Neuronal stem cell (in vitro differentiated cells): ENCODE measurements around the gene P3H2.

Experiments used
- DNase-seq: peaks from one replicate; pipeline ENCODE4 v3.0.0-alpha.2; 2013; ENCODE audit warnings: low spot score
- H2AFZ ChIP-seq: one replicate; pipeline ENCODE4 v1.6.1; 2013; ENCODE audit warnings: mild to moderate bottlenecking, low read length, inconsistent platforms
- H2AK5ac ChIP-seq: 2 replicates; pipeline ENCODE4 v1.6.1; 2013; ENCODE audit warnings: low read depth, mild to moderate bottlenecking, inconsistent platforms, low read length, moderate library complexity, mixed read lengths
- H2BK120ac ChIP-seq: 2 replicates; pipeline ENCODE4 v1.6.1; 2013; ENCODE audit warnings: low read depth, mild to moderate bottlenecking, inconsistent platforms, low read length, moderate library complexity, mixed read lengths
- H2BK12ac ChIP-seq: one replicate; pipeline ENCODE4 v1.6.1; 2013; ENCODE audit warnings: low read length, inconsistent platforms
- H2BK15ac ChIP-seq: 2 replicates; pipeline ENCODE4 v1.6.1; 2013; ENCODE audit warnings: mild to moderate bottlenecking, low read length, inconsistent platforms, mixed read lengths
- H2BK5ac ChIP-seq: one replicate; pipeline ENCODE4 v1.6.1; 2013; ENCODE audit warnings: inconsistent platforms, mild to moderate bottlenecking, low read length, moderate library complexity
- H3K14ac ChIP-seq: one replicate; pipeline ENCODE4 v1.6.1; 2013; ENCODE audit warnings: low read length, inconsistent platforms
- H3K18ac ChIP-seq: 2 replicates; pipeline ENCODE4 v1.6.1; 2013; ENCODE audit warnings: low read length, inconsistent platforms
- H3K23ac ChIP-seq: 2 replicates; pipeline ENCODE4 v1.6.1; 2013; ENCODE audit warnings: low read depth, mild to moderate bottlenecking, mixed read lengths, low read length, inconsistent platforms; ENCODE audit not compliant: poor library complexity
- H3K27ac ChIP-seq: replicated peaks from 3 replicates; pipeline ENCODE4 v1.5.1; 2013; ENCODE audit warnings: low read length, inconsistent platforms
- H3K27me3 ChIP-seq, 3 experiments: 2 replicates each; pipeline ENCODE4 v1.6.1; 2013; ENCODE audit warnings: low read length in 3 of 3, mild to moderate bottlenecking in 2 of 3, inconsistent platforms in 1 of 3, low read depth in 1 of 3, mixed read lengths in 1 of 3, moderate library complexity in 1 of 3; ENCODE audit not compliant: control insufficient read depth in 3 of 3, insufficient read depth in 3 of 3
- H3K36me3 ChIP-seq, 2 donors: replicated peaks in 1 of 2; 2 replicates each; pipeline ENCODE4 v1.6.1; 2013; ENCODE audit warnings: low read length in 2 of 2; ENCODE audit not compliant: control insufficient read depth in 2 of 2, insufficient read depth in 2 of 2
- H3K4ac ChIP-seq: 2 replicates; pipeline ENCODE4 v1.6.1; 2013; ENCODE audit warnings: inconsistent platforms, mild to moderate bottlenecking, low read length, moderate library complexity
- H3K4me1 ChIP-seq, 2 donors: 1 replicate in 1 of 2; 2 replicates in 1 of 2; pipeline ENCODE4 v1.6.1; 2013; ENCODE audit warnings: low read length in 2 of 2, low read depth in 1 of 2; ENCODE audit not compliant: control insufficient read depth in 2 of 2, insufficient read depth in 1 of 2
- H3K4me2 ChIP-seq: one replicate; pipeline ENCODE4 v1.6.1; 2013; ENCODE audit warnings: mild to moderate bottlenecking, low read length, inconsistent platforms; ENCODE audit not compliant: insufficient read depth, poor library complexity, severe bottlenecking
- H3K4me3 ChIP-seq, 2 donors: 2 replicates each; pipeline ENCODE4 v1.5.1; 2013; ENCODE audit warnings: low read length in 2 of 2, mild to moderate bottlenecking in 2 of 2, inconsistent platforms in 1 of 2, moderate library complexity in 1 of 2
- H3K79me1 ChIP-seq: one replicate; pipeline ENCODE4 v1.6.1; 2013; ENCODE audit warnings: low read depth, mild to moderate bottlenecking, inconsistent platforms, low read length, moderate library complexity
- H3K9ac ChIP-seq: one replicate; pipeline ENCODE4 v1.6.1; 2013; ENCODE audit warnings: mild to moderate bottlenecking, low read depth, low read length, inconsistent platforms; ENCODE audit not compliant: poor library complexity
- H3K9me3 ChIP-seq, 2 donors: replicated peaks in 1 of 2; 2 replicates each; pipeline versions ENCODE3 to v1.6.1; 2013; ENCODE audit warnings: low read length in 2 of 2, mild to moderate bottlenecking in 2 of 2, inconsistent platforms in 1 of 2, low read depth in 1 of 2, mixed read lengths in 1 of 2, moderate library complexity in 1 of 2; ENCODE audit not compliant: control insufficient read depth in 2 of 2, insufficient read depth in 1 of 2
- H4K8ac ChIP-seq: one replicate; pipeline ENCODE4 v1.6.1; 2013; ENCODE audit warnings: low read depth, mild to moderate bottlenecking, inconsistent platforms, low read length, moderate library complexity
- H4K91ac ChIP-seq: one replicate; pipeline ENCODE4 v1.6.1; 2013; ENCODE audit warnings: low read length, low read depth, mild to moderate bottlenecking, inconsistent platforms; ENCODE audit not compliant: poor library complexity
- WGBS, 2 donors: extraction: QIAGEN DNeasy Blood & Tissue Kit; methylation state at CpG; one replicate each; pipeline ENCODE4 v1.1.7; 2013; ENCODE audit warnings: missing lambda C conversion rate in 2 of 2, mixed read lengths in 1 of 2; ENCODE audit not compliant: insufficient read length in 2 of 2, insufficient replicate concordance in 1 of 2; ENCODE audit errors: extremely low coverage in 2 of 2; 5-methylcytosine and 5-hydroxymethylcytosine counted together

P3H2 gene

GRCh38 chr3:190027116-190027515, 93.6 kb downstream of the P3H2 start:
- no peak overlapping the region for H3K27ac ChIP-seq
- no peak overlapping the region for H4K91ac ChIP-seq
- no peak for DNase-seq
- no peak overlapping the region for H3K4me3 ChIP-seq
- H3K9ac ChIP-seq = no peak overlapping the region
- H2BK120ac ChIP-seq = no peak overlapping the region
- H3K4ac ChIP-seq = no peak overlapping the region
- H2BK5ac ChIP-seq = no peak overlapping the region
- H3K9me3 ChIP-seq = no peaks in the 10 kb centered on the region
- H3K27me3 ChIP-seq = no peaks in the 10 kb centered on the region
- H3K4me2 ChIP-seq = no peak overlapping the region
- H3K18ac ChIP-seq = no peak overlapping the region
- H2AK5ac ChIP-seq = no peak overlapping the region
- no peak overlapping the region for H2BK15ac ChIP-seq
- H3K23ac ChIP-seq = no peak overlapping the region
- H3K79me1 ChIP-seq = no peaks in the 10 kb centered on the region
- WGBS, 2 donors = no CpG with 5 or more reads among the region's 3 CpGs
- H3K4me1 ChIP-seq = no peaks in the 10 kb centered on the region
- no peak overlapping the region for H3K14ac ChIP-seq
- H3K36me3 ChIP-seq = no peaks in the 10 kb centered on the region
- no peak overlapping the region for H2AFZ ChIP-seq
- no peak overlapping the region for H4K8ac ChIP-seq
- no peak overlapping the region for H2BK12ac ChIP-seq

GRCh38 chr3:190026154-190026553, 94.5 kb downstream of the P3H2 start:
- no peaks in the 10 kb centered on the region for H3K4me1 ChIP-seq
- no peak overlapping the region for H4K91ac ChIP-seq
- H2AFZ ChIP-seq = no peak overlapping the region
- H3K27me3 ChIP-seq = no peaks in the 10 kb centered on the region
- no peak overlapping the region for H3K9ac ChIP-seq
- H2BK12ac ChIP-seq = no peak overlapping the region
- H4K8ac ChIP-seq = no peak overlapping the region
- H3K18ac ChIP-seq = no peak overlapping the region
- H3K4me3 ChIP-seq = no peak overlapping the region
- H2AK5ac ChIP-seq = no peak overlapping the region
- no peaks in the 10 kb centered on the region for H3K79me1 ChIP-seq
- H3K9me3 ChIP-seq = no peaks in the 10 kb centered on the region
- no peak overlapping the region for H3K14ac ChIP-seq
- no peak overlapping the region for H3K4me2 ChIP-seq
- H3K36me3 ChIP-seq = no peaks in the 10 kb centered on the region
- H2BK15ac ChIP-seq = no peak overlapping the region
- no peak overlapping the region for H2BK5ac ChIP-seq
- DNase-seq = no peak
- no peak overlapping the region for H3K4ac ChIP-seq
- no peak overlapping the region for H3K23ac ChIP-seq
- H2BK120ac ChIP-seq = no peak overlapping the region
- no peak overlapping the region for H3K27ac ChIP-seq
- WGBS, 2 donors = no CpG with 5 or more reads among the region's 6 CpGs

DNA sequence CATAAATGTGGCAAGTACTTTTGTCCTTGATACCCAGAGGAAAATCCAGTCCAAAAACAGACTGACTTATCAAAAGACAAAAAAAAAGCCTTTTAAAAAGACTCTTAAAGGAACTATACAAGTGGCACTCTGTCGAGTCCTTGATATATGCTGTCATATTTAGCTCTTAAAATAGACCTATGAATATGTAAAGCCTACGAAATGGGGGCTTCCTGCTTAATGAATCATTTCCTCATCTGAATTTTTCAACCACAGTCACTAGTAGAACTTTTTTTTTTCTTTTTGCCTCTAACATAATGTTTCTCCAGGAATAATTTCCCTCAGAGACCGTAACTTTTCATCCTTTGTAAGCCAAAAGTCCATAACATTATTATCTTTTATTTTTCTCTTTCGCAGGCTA, 95.8 kb downstream of the P3H2 start:
- no peak overlapping the region for H2BK12ac ChIP-seq
- no peak overlapping the region for H3K14ac ChIP-seq
- H3K4me1 ChIP-seq = peaks cover 0 to 3% of the 10 kb centered on the region in 2 donors
- H2BK120ac ChIP-seq = no peak overlapping the region
- H3K79me1 ChIP-seq = no peaks in the 10 kb centered on the region
- no peak overlapping the region for H2BK15ac ChIP-seq
- H2BK5ac ChIP-seq = no peak overlapping the region
- no peak overlapping the region for H3K4me2 ChIP-seq
- H3K4me3 ChIP-seq = no peak overlapping the region
- H3K9me3 ChIP-seq = no peaks in the 10 kb centered on the region
- H4K8ac ChIP-seq = no peak overlapping the region
- H4K91ac ChIP-seq = no peak overlapping the region
- no peak for DNase-seq
- H3K27me3 ChIP-seq = no peaks in the 10 kb centered on the region
- no peak overlapping the region for H2AFZ ChIP-seq
- no peaks in the 10 kb centered on the region for H3K36me3 ChIP-seq
- 100% methylated on average over 1 of the region's 4 CpGs; no CpG with 5 or more reads in 1 of the 2 donors for WGBS, 2 donors
- no peak overlapping the region for H3K9ac ChIP-seq
- H3K27ac ChIP-seq = no peak overlapping the region
- H3K4ac ChIP-seq = no peak overlapping the region
- H3K23ac ChIP-seq = no peak overlapping the region
- no peak overlapping the region for H3K18ac ChIP-seq
- H2AK5ac ChIP-seq = no peak overlapping the region

GRCh38 chr3:190019844-190020243, 100.9 kb downstream of the P3H2 start:
- H3K27me3 ChIP-seq = no peaks in the 10 kb centered on the region
- H2AFZ ChIP-seq = no peak overlapping the region
- H3K18ac ChIP-seq = no peak overlapping the region
- H3K9ac ChIP-seq = no peak overlapping the region
- H3K79me1 ChIP-seq = peaks cover 1% of the 10 kb centered on the region
- no peak overlapping the region for H4K91ac ChIP-seq
- no peak overlapping the region for H2BK15ac ChIP-seq
- no peak overlapping the region for H2AK5ac ChIP-seq
- no peak overlapping the region for H3K27ac ChIP-seq
- H3K9me3 ChIP-seq = no peaks in the 10 kb centered on the region
- H3K4me1 ChIP-seq = peaks cover 0 to 6% of the 10 kb centered on the region in 2 donors
- no peaks in the 10 kb centered on the region for H3K36me3 ChIP-seq
- no peak overlapping the region for H3K4me2 ChIP-seq
- H2BK5ac ChIP-seq = no peak overlapping the region
- DNase-seq = no peak
- no peak overlapping the region for H3K4me3 ChIP-seq
- H3K4ac ChIP-seq = no peak overlapping the region
- H2BK12ac ChIP-seq = no peak overlapping the region
- no peak overlapping the region for H3K14ac ChIP-seq
- WGBS, 2 donors = no CpG with 5 or more reads among the region's 2 CpGs
- no peak overlapping the region for H2BK120ac ChIP-seq
- no peak overlapping the region for H3K23ac ChIP-seq
- no peak overlapping the region for H4K8ac ChIP-seq
